Naive thymus-derived CD4-positive, alpha-beta T cell (primary cell): Measurements from ENCODE around the gene POU2AF3. TPM values are rescaled to one million over a fixed set of nuclear protein-coding genes. Genes with fewer than 3 reads are reported as not detected.

Experiments used
- ATAC-seq: fragments of 150-1000 bp; cut with Tn5 transposase; 2 replicates; pipeline ENCODE4 v1.10.0; 2021; ENCODE audit warnings: mild to moderate bottlenecking, moderate library complexity
- CTCF ChIA-PET: fragments of 350-600 bp; sonication (Branson Sonifier 250); formaldehyde crosslinking; loops from one replicate; lab custom pipeline; 2021; ENCODE audit warnings: antibody characterized with exemption; lab: Charles Lee
- POLR2A ChIA-PET: fragments of 350-600 bp; sonication (Branson Sonifier 250); formaldehyde crosslinking; loops from one replicate; lab custom pipeline; 2021; ENCODE audit warnings: antibody characterized with exemption, inconsistent platforms; lab: Charles Lee
- DNase-seq, 9 donors: peaks; one replicate each; pipeline versions ENCODE4 v3.0.0 to v3.0.0-alpha.2; 2020 to 2022; ENCODE audit warnings: mixed read lengths in 1 of 9
- H3K27ac ChIP-seq: one replicate; pipeline ENCODE4 v1.7.0; 2013; ENCODE audit warnings: mild to moderate bottlenecking, low read depth, low read length, moderate library complexity
- H3K27me3 ChIP-seq, 2 donors: one replicate each; pipeline ENCODE4 v1.7.0; 2013; ENCODE audit warnings: low read length in 2 of 2, mild to moderate bottlenecking in 2 of 2, moderate library complexity in 2 of 2; ENCODE audit not compliant: control insufficient read depth in 2 of 2, insufficient read depth in 2 of 2
- H3K36me3 ChIP-seq, 3 experiments: 1 replicate in 2 of 3; 2 replicates in 1 of 3; pipeline ENCODE4 v1.7.0; 2013; ENCODE audit warnings: low read length in 3 of 3, mild to moderate bottlenecking in 3 of 3, moderate library complexity in 1 of 3; ENCODE audit not compliant: insufficient read depth in 3 of 3, control insufficient read depth in 2 of 3
- H3K4me1 ChIP-seq, 2 donors: one replicate each; pipeline ENCODE4 v1.7.0; 2013; ENCODE audit warnings: low read length in 2 of 2, mild to moderate bottlenecking in 2 of 2, moderate library complexity in 1 of 2; ENCODE audit not compliant: control insufficient read depth in 2 of 2, insufficient read depth in 2 of 2
- H3K4me3 ChIP-seq: 2 replicates; pipeline ENCODE4 v1.7.0; 2013; ENCODE audit warnings: mild to moderate bottlenecking, low read length
- H3K9me3 ChIP-seq, 3 experiments: 1 replicate in 2 of 3; 2 replicates in 1 of 3; pipeline ENCODE4 v1.7.0; 2013; ENCODE audit warnings: low read length in 3 of 3; ENCODE audit not compliant: control insufficient read depth in 2 of 3
- H3K27ac Mint-ChIP-seq, 9 donors: one replicate each; pipeline ENCODE4 v1.8.0; 2020 to 2022; ENCODE audit warnings: mixed read lengths in 9 of 9, mild to moderate bottlenecking in 8 of 9, moderate library complexity in 5 of 9, inconsistent platforms in 2 of 9
- H3K27me3 Mint-ChIP-seq, 5 donors: one replicate each; pipeline ENCODE4 v1.8.0; 2021 to 2022; ENCODE audit warnings: mixed read lengths in 5 of 5, mild to moderate bottlenecking in 1 of 5
- H3K36me3 Mint-ChIP-seq, 5 donors: one replicate each; pipeline ENCODE4 v1.8.0; 2020 to 2022; ENCODE audit warnings: mixed read lengths in 5 of 5, mild to moderate bottlenecking in 3 of 5, inconsistent platforms in 1 of 5
- H3K4me1 Mint-ChIP-seq, 7 donors: one replicate each; pipeline ENCODE4 v1.8.0; 2020 to 2022; ENCODE audit warnings: mixed read lengths in 7 of 7, mild to moderate bottlenecking in 3 of 7, inconsistent platforms in 1 of 7
- H3K4me3 Mint-ChIP-seq, 10 donors: one replicate each; pipeline ENCODE4 v1.8.0; 2020 to 2022; ENCODE audit warnings: mild to moderate bottlenecking in 10 of 10, mixed read lengths in 10 of 10, moderate library complexity in 6 of 10, inconsistent platforms in 2 of 10
- H3K9me3 Mint-ChIP-seq, 11 donors: one replicate each; pipeline ENCODE4 v1.8.0; 2020 to 2022; ENCODE audit warnings: mixed read lengths in 11 of 11, mild to moderate bottlenecking in 4 of 11, inconsistent platforms in 1 of 11, moderate library complexity in 1 of 11
- intact Hi-C, 2 donors: fragments of 100-400 bp; cut with micrococcal nuclease; formaldehyde crosslinking; loops; one replicate each; pipeline ENCODE4 v1.15.1; 2023
- polyA plus RNA-seq, 2 donors: library from polyadenylated mRNA; unstranded; fragments of 300-500 nt; fragmentation: Illumina TruSeq; gene quantifications; one replicate each; pipeline ENCODE4 v1.2.3, GENCODE V29; 2021
- total RNA-seq, 6 experiments: library from RNA in 5 of 6; stranded (reverse) in 5 of 6; gene quantifications; 1 replicate in 5 of 6; 2 replicates in 1 of 6; pipeline ENCODE4 v1.2.3 and lab custom pipeline; 2021 to 2026

Gene POU2AF3
- total and polyA plus RNA-seq, 7 experiments from 2014 or later = not detected

GRCh38 chr11:111297696-111298095 is 650 bp upstream of the POU2AF3 start:
- Mint-ChIP-seq H3K27me3 (peaks cover 31 to 58% (median 41%) of the 10 kb centered on the region in 5 donors), H3K27ac (no peak overlapping the region)
- intact Hi-C loops = no loop called here

GRCh38 chr11:111299101-111300026 is 1.0 kb downstream of the POU2AF3 start:
- Histone ChIP-seq H3K4me1 (no peaks in the 10 kb centered on the region), H3K4me3 (no peak overlapping the region), H3K36me3 (no peaks in the 10 kb centered on the region), H3K9me3 (no peaks in the 10 kb centered on the region), H3K27me3 (no peaks in the 10 kb centered on the region), H3K27ac (no peak overlapping the region)
- intact Hi-C loops = no loop called here
- DNase-seq = no peak
- ChIA-PET CTCF (no interaction called here), POLR2A (no interaction called here)
- no peak overlapping the region for H3K27ac Mint-ChIP-seq
- H3K36me3 Mint-ChIP-seq = no peaks in the 10 kb centered on the region
- peaks cover 0 to 8% (median 5%) of the 10 kb centered on the region in 7 donors for H3K4me1 Mint-ChIP-seq
- H3K4me3 Mint-ChIP-seq = peak overlapping the region in 3 of 10 donors; percentile 37 to 66 (median 41)
- H3K27me3 Mint-ChIP-seq = peaks cover 36 to 56% (median 45%) of the 10 kb centered on the region in 5 donors
- peaks cover 0 to 3% (median 0%) of the 10 kb centered on the region in 11 donors for H3K9me3 Mint-ChIP-seq
- peak; percentile 34 for ATAC-seq

More at GRCh38 chr11:111297696-111298095, 650 bp upstream of the POU2AF3 start:
- Histone ChIP-seq H3K9me3 (no peaks in the 10 kb centered on the region), H3K4me1 (no peaks in the 10 kb centered on the region), H3K27ac (no peak overlapping the region), H3K4me3 (no peak overlapping the region), H3K36me3 (no peaks in the 10 kb centered on the region), H3K27me3 (no peaks in the 10 kb centered on the region)
- H3K4me1 Mint-ChIP-seq = peaks cover 0 to 8% (median 5%) of the 10 kb centered on the region in 7 donors
- DNase-seq = no peak
- ChIA-PET CTCF (no interaction called here), POLR2A (no interaction called here)
- H3K4me3 Mint-ChIP-seq = peak overlapping the region in 5 of 10 donors; percentile 48 to 66 (median 54)
- no peak for ATAC-seq
- H3K36me3 Mint-ChIP-seq = no peaks in the 10 kb centered on the region
- peaks cover 0 to 3% (median 0%) of the 10 kb centered on the region in 11 donors for H3K9me3 Mint-ChIP-seq

DNA sequence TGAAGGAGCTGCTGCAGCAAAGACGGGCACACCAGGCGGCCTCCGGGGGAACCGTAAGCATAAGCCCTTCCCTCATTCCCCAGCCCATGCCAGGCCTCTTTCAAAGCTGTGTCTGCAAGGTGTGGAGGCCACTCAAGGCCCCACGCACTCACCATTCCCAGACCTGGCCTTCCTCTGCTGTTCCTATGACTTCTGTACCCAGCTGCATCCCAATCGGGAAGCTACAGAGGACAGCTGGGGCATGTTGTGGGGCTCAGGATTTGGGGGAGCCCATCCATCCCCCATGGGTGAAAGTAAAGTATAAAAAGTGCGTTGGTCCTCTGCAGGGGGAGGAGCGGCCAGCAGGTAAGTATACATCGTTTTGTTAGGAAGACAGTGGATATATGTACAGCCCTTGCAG is 2.2 kb downstream of the POU2AF3 start:
- intact Hi-C loops = no loop called here
- Mint-ChIP-seq H3K36me3 (no peaks in the 10 kb centered on the region), H3K4me1 (peaks cover 0 to 8% (median 5%) of the 10 kb centered on the region in 7 donors), H3K4me3 (peak overlapping the region in 3 of 10 donors; percentile 19 to 66 (median 29)), H3K27me3 (peaks cover 36 to 67% (median 46%) of the 10 kb centered on the region in 5 donors), H3K27ac (no peak overlapping the region), H3K9me3 (peaks cover 0 to 1% (median 0%) of the 10 kb centered on the region in 11 donors)
- Histone ChIP-seq H3K9me3 (no peaks in the 10 kb centered on the region), H3K36me3 (no peaks in the 10 kb centered on the region), H3K27ac (no peak overlapping the region), H3K4me3 (no peak overlapping the region), H3K27me3 (no peaks in the 10 kb centered on the region), H3K4me1 (no peaks in the 10 kb centered on the region)
- DNase-seq (no peak), ATAC-seq (no peak)
- ChIA-PET POLR2A (no interaction called here), CTCF (no interaction called here)

DNA sequence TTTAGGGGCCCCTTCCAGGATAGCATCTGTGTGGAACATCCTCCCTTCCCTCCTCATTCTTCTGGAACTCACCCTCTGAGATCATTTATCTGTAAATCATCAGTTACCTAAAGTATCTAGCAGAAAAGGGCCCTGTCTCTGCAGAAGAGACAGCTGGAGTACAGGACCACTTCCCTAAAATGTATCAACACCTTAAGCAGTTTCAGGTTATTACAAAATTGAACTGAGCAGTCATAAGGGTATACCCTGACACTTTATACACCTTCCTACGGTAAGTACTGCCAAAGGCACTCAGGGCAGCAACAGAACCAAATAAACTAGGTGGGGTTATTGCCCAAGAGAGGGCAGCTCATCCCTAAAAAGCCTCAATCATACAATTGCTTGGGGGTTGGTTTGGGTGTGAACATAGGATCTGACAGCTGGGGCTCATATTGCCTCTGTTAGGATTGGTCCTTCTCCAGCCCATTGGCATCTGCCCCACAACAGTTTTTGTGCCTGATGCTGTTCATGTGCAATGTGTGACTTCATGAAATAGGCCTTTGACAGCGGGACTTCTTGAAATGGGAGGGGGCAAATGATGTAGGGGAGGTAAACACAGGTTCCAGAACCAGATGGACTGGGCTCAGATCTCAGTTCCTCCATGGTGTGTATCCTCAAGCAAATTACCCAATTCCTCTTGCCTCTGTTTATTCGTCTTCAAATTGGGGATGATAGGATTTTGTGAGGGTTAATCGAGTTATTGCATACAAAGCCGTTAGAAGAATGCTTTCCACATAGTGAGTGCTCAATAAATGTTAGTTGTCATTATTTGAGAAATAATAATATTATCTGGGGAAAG is 2.9 kb downstream of the POU2AF3 start:
- DNase-seq = no peak
- no peak for ATAC-seq
- Mint-ChIP-seq H3K4me1 (peaks cover 0 to 8% (median 5%) of the 10 kb centered on the region in 7 donors), H3K9me3 (peaks cover 0 to 1% (median 0%) of the 10 kb centered on the region in 11 donors), H3K27ac (no peak overlapping the region), H3K27me3 (peaks cover 36 to 73% (median 47%) of the 10 kb centered on the region in 5 donors), H3K4me3 (peak overlapping the region in 3 of 10 donors; percentile 8 to 66 (median 47)), H3K36me3 (no peaks in the 10 kb centered on the region)
- H3K27ac ChIP-seq = no peak overlapping the region
- CTCF ChIA-PET = no interaction called here
- intact Hi-C loops = no loop called here
- no peaks in the 10 kb centered on the region for H3K9me3 ChIP-seq
- no peaks in the 10 kb centered on the region for H3K36me3 ChIP-seq
- H3K27me3 ChIP-seq = no peaks in the 10 kb centered on the region
- POLR2A ChIA-PET = no interaction called here
- no peaks in the 10 kb centered on the region for H3K4me1 ChIP-seq
- no peak overlapping the region for H3K4me3 ChIP-seq

- Histone ChIP-seq H3K27ac (no peak overlapping the region), H3K9me3 (no peaks in the 10 kb centered on the region), H3K36me3 (no peaks in the 10 kb centered on the region), H3K4me1 (no peaks in the 10 kb centered on the region), H3K4me3 (no peak overlapping the region), H3K27me3 (no peaks in the 10 kb centered on the region)
- ATAC-seq = no peak
- intact Hi-C loops = no loop called here
- CTCF ChIA-PET = no interaction called here
- H3K4me1 Mint-ChIP-seq = peaks cover 0 to 8% (median 5%) of the 10 kb centered on the region in 7 donors
- H3K27ac Mint-ChIP-seq = no peak overlapping the region
- no peak overlapping the region for H3K4me3 Mint-ChIP-seq
- H3K36me3 Mint-ChIP-seq = no peaks in the 10 kb centered on the region
- peaks cover 36 to 72% (median 52%) of the 10 kb centered on the region in 5 donors for H3K27me3 Mint-ChIP-seq
- no peak for DNase-seq
- H3K9me3 Mint-ChIP-seq = no peaks in the 10 kb centered on the region
- POLR2A ChIA-PET = interaction anchor here (0.6 kb wide), 1 partner anchor 106 kb away, joined by 3 read pairs; no protein-coding TSS in a partner anchor
Measured at GRCh38 chr11:111301842-111302118, 3.4 kb downstream of the POU2AF3 start.

DNA sequence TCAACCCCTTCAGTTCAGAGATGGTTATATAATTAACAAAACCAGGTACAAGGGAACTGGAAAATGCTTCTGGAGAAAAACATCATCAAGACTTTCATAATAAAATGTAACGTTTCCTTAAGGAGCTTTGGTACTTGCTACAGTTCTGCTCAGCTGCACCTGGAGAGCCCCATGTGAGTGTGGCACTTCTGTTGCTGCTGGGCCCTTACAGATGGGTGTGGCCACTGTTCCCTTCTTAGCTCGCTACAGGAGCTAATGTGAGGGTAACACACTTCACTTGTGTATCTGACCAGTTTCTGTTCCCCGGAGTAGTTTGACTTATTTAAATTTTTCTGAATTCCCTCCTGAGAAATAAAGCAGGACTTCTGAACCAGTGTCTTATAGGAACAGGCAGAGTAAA is 4.0 kb downstream of the POU2AF3 start:
- Mint-ChIP-seq H3K27me3 (peaks cover 33 to 71% (median 47%) of the 10 kb centered on the region in 5 donors), H3K4me1 (peaks cover 0 to 8% (median 5%) of the 10 kb centered on the region in 7 donors), H3K36me3 (no peaks in the 10 kb centered on the region), H3K9me3 (no peaks in the 10 kb centered on the region), H3K4me3 (no peak overlapping the region), H3K27ac (no peak overlapping the region)
- intact Hi-C loops = no loop called here
- Histone ChIP-seq H3K27ac (no peak overlapping the region), H3K27me3 (no peaks in the 10 kb centered on the region), H3K4me1 (no peaks in the 10 kb centered on the region), H3K4me3 (no peak overlapping the region), H3K9me3 (no peaks in the 10 kb centered on the region), H3K36me3 (no peaks in the 10 kb centered on the region)
- POLR2A ChIA-PET = interaction anchor here (0.6 kb wide), 1 partner anchor 105 kb away, joined by 3 read pairs; no protein-coding TSS in a partner anchor
- CTCF ChIA-PET = no interaction called here
- ATAC-seq = no peak
- no peak for DNase-seq
